ENCODE results near the gene ZSWIM2.
"Not testable (repeated sequence)": the region's sequence is repeated elsewhere in the genome, so short reads cannot be mapped to it uniquely, and the experiment has no call there.

The ZSWIM2 gene

GRCh38 chr2:186842373-186842772, 6.6 kb downstream of the ZSWIM2 start:
- no peak for DNase-seq (ENCODE audit: low read depth in 2 of 2, low spot score in 1 of 2)

- no peak for DNase-seq (ENCODE audit: low read depth in 2 of 2, low spot score in 1 of 2)
These were observed 7.0 kb downstream of the ZSWIM2 start for GRCh38 chr2:186841940-186842339.

GRCh38 chr2:186835628-186836027, 13.3 kb downstream of the ZSWIM2 start:
- no peak for DNase-seq (ENCODE audit: low read depth in 2 of 2, low spot score in 1 of 2)

- DNase-seq (ENCODE audit: low read depth in 2 of 2, low spot score in 1 of 2), result no peak
These were observed 21.0 kb downstream of the ZSWIM2 start for GRCh38 chr2:186827862-186828492.

GRCh38 chr2:186827411-186827810, 21.6 kb downstream of the ZSWIM2 start:
- DNase-seq (ENCODE audit: low read depth in 2 of 2, low spot score in 1 of 2), result no peak

GRCh38 chr2:186822323-186822722, 26.6 kb downstream of the ZSWIM2 start:
- no peak for DNase-seq (ENCODE audit: low read depth in 2 of 2, low spot score in 1 of 2)

GRCh38 chr2:186820303-186820702, 28.7 kb downstream of the ZSWIM2 start:
- no peak for DNase-seq (ENCODE audit: low read depth in 2 of 2, low spot score in 1 of 2)

- not testable (repeated sequence) for DNase-seq (ENCODE audit: low read depth in 2 of 2, low spot score in 1 of 2)
These were observed 37.2 kb downstream of the ZSWIM2 start for GRCh38 chr2:186811760-186812159.

GRCh38 chr2:186806591-186806990, 42.4 kb downstream of the ZSWIM2 start:
- no peak for DNase-seq (ENCODE audit: low read depth in 2 of 2, low spot score in 1 of 2)

GRCh38 chr2:186798604-186799003, 50.4 kb downstream of the ZSWIM2 start:
- not testable (repeated sequence) for DNase-seq (ENCODE audit: low read depth in 2 of 2, low spot score in 1 of 2)

GRCh38 chr2:186784930-186785329, 64.0 kb downstream of the ZSWIM2 start:
- no peak for DNase-seq (ENCODE audit: low read depth in 2 of 2, low spot score in 1 of 2)

GRCh38 chr2:186783254-186783653, 65.7 kb downstream of the ZSWIM2 start:
- no peak for DNase-seq (ENCODE audit: low read depth in 2 of 2, low spot score in 1 of 2)

GRCh38 chr2:186780701-186781316, 68.2 kb downstream of the ZSWIM2 start:
- no peak for DNase-seq (ENCODE audit: low read depth in 2 of 2, low spot score in 1 of 2)
